ENCODE measurements around the gene MIF.

DNA sequence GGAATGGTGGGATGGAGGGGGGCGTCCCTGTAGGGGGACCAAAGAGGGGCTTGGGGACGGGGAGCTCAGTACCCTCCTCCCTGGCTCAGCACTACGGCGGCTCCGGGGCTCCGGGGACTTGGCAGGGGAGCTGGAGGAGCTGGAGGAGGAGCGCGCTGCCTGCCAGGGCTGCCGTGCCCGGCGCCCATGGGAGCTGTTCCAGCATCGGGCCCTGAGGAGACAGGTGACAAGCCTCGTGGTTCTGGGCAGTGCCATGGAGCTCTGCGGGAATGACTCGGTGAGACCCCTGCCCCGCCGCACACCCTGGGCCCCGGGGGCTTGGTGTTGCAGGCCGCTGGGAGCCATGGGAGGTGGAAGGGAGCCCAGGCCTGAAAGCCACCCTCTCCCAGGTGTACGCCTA lies 11.8 kb upstream of the MIF start:
- TF ChIP-seq, protein P1, sequence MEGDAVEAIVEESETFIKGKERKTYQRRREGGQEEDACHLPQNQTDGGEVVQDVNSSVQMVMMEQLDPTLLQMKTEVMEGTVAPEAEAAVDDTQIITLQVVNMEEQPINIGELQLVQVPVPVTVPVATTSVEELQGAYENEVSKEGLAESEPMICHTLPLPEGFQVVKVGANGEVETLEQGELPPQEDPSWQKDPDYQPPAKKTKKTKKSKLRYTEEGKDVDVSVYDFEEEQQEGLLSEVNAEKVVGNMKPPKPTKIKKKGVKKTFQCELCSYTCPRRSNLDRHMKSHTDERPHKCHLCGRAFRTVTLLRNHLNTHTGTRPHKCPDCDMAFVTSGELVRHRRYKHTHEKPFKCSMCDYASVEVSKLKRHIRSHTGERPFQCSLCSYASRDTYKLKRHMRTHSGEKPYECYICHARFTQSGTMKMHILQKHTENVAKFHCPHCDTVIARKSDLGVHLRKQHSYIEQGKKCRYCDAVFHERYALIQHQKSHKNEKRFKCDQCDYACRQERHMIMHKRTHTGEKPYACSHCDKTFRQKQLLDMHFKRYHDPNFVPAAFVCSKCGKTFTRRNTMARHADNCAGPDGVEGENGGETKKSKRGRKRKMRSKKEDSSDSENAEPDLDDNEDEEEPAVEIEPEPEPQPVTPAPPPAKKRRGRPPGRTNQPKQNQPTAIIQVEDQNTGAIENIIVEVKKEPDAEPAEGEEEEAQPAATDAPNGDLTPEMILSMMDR (IDR thresholded peaks at IDR 0.05) = no peak
- no peak for TF ChIP-seq POLR2A (IDR thresholded peaks at IDR 0.05)

Measured in right lobe of liver (tissue), 4 donors.